ENCODE measurements around the gene AKR7A2. TPM values are rescaled to one million over a fixed set of nuclear protein-coding genes. Genes with fewer than 3 reads are reported as not detected.
"Not testable (repeated sequence)": the region's sequence is repeated elsewhere in the genome, so short reads cannot be mapped to it uniquely, and the experiment has no call there.

Gene AKR7A2
- total and polyA plus RNA-seq, 9 donors: 41.6 to 56.5 (median 46.0) TPM

DNA sequence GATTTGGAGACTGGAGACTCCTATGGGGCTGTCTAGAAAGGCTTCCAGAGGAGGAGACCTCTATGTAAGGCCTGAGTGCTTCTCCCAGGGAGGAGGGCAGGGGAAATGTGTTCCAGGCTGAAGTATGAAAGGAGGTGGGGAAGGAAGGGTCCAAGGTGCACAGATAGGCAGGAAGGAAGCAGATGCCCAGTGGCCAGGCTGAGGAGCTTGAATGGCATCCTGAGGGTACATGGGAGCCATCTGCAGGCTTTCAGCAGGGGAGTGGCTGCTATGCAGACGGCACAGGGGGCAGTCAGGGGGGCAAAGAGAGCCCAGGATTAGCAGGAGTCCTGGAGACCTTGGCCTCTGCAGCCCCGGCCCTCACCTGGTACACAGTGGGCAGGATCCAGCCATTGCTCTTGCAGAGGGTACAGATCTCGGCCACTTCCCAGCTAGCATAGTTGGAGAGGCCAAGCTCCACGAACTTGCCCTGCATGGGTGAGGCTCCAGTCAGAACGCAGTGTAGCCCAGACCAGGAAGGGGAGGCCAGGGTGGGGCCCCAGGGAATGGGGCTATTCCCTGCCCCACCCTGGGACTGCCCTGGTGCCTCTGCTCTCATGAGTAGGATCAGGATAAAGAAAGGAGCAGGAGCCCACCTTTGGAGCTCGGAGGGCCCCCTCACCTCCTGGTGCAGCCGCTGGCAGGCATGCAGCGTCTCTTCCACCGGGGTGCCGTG, 4.0 kb downstream of the AKR7A2 start:
- Histone ChIP-seq H3K4me3 (ENCODE audit: low read length) (no peak overlapping the region), H3K27me3 (ENCODE audit: control insufficient read depth, insufficient read depth, low read length) (no peaks in the 10 kb centered on the region), H3K27ac (ENCODE audit: low read length) (no peak overlapping the region), H3K9me3 (replicated peaks; ENCODE audit: control insufficient read depth, low read depth, low read length) (no peaks in the 10 kb centered on the region), H3K36me3 (ENCODE audit: control insufficient read depth, insufficient read depth, low read length) (peaks cover 55% of the 10 kb centered on the region), H3K4me1 (ENCODE audit: control insufficient read depth, insufficient read depth, low read length) (peaks cover 27% of the 10 kb centered on the region)
- no peak for DNase-seq
- WGBS (ENCODE audit: insufficient coverage): 89% methylated on average over 10 of the region's 10 CpGs

DNA sequence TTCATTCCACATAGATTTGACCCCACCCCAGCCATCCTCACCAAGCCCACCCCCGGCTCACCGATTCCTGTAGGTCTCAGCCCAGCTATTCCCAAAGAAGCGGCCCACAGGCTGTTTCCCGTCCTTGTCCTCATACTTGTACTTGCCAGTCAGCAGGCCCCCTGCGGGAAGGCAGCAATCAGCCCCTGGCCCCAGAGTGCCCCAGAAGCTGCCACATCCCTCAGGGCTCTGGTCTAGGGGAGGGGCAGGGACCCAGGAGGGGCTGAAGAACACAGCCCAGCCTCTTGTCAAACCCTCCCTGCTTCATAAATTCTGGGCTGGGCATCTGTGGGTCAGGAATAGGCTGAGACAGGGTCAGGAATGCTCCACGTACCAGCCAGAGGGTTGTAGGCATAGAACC, 5.0 kb downstream of the AKR7A2 start:
- 93% methylated on average over 6 of the region's 6 CpGs for WGBS (ENCODE audit: insufficient coverage)
- Histone ChIP-seq H3K4me1 (ENCODE audit: control insufficient read depth, insufficient read depth, low read length) (peaks cover 23% of the 10 kb centered on the region), H3K4me3 (ENCODE audit: low read length) (no peak overlapping the region), H3K36me3 (ENCODE audit: control insufficient read depth, insufficient read depth, low read length) (peaks cover 59% of the 10 kb centered on the region), H3K27me3 (ENCODE audit: control insufficient read depth, insufficient read depth, low read length) (no peaks in the 10 kb centered on the region), H3K27ac (ENCODE audit: low read length) (no peak overlapping the region), H3K9me3 (replicated peaks; ENCODE audit: control insufficient read depth, low read depth, low read length) (no peaks in the 10 kb centered on the region)
- DNase-seq: no peak

DNA sequence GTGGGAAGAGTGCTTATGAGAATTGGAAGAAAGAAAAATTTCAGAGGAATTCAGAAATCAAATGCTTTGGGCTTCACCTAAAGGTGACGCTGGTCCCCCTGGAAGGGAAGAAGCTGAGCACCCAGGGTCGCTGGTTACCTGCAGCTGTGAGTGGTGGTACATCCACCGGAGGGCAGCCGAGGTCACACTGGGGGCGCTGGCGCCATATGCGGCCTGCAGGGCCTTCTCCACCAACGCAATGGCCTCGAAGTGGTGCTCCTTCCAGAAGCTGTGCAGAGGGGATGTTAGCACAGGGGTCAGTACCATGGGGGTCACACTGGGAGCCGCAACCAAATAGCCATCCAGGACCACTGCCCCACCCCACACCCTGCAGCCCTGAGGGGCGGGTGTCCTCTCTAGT, 6.1 kb downstream of the AKR7A2 start:
- Histone ChIP-seq H3K36me3 (ENCODE audit: control insufficient read depth, insufficient read depth, low read length) (peaks cover 59% of the 10 kb centered on the region), H3K9me3 (replicated peaks; ENCODE audit: control insufficient read depth, low read depth, low read length) (no peaks in the 10 kb centered on the region), H3K27ac (ENCODE audit: low read length) (no peak overlapping the region), H3K4me3 (ENCODE audit: low read length) (no peak overlapping the region), H3K27me3 (ENCODE audit: control insufficient read depth, insufficient read depth, low read length) (no peaks in the 10 kb centered on the region), H3K4me1 (ENCODE audit: control insufficient read depth, insufficient read depth, low read length) (peaks cover 17% of the 10 kb centered on the region)
- WGBS (ENCODE audit: insufficient coverage): 96% methylated on average over 9 of the region's 11 CpGs
- DNase-seq: no peak

DNA sequence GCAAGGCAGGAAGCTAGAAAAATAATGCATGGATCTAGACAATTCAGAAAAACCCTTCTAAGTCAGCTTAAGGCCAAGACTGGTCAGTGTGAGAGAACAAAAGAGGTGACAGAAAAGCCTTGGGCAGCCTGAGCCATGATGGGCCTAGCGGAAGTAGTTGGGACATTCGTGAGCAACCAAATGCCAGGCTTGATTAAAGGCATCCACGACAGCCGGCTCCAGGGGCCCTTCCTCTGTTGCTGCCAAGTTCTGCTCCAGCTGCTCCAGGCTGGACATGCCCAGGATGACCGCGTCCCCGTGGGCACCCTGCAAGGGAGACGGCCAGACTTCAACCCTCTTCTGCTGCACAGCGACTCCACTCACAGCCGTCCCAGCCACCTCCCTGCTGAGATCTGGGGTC, 7.9 kb downstream of the AKR7A2 start:
- H3K27me3 ChIP-seq (ENCODE audit: control insufficient read depth, insufficient read depth, low read length); H3K9me3 ChIP-seq (replicated peaks; ENCODE audit: control insufficient read depth, low read depth, low read length); H3K4me3 ChIP-seq (ENCODE audit: low read length): not testable (repeated sequence)
- Histone ChIP-seq H3K36me3 (ENCODE audit: control insufficient read depth, insufficient read depth, low read length) (peaks cover 56% of the 10 kb centered on the region), H3K4me1 (ENCODE audit: control insufficient read depth, insufficient read depth, low read length) (peaks cover 12% of the 10 kb centered on the region), H3K27ac (ENCODE audit: low read length) (peak overlapping the region; percentile 72)
- 100% methylated on average over 1 of the region's 10 CpGs for WGBS (ENCODE audit: insufficient coverage)
- peak; percentile 60 for DNase-seq

DNA sequence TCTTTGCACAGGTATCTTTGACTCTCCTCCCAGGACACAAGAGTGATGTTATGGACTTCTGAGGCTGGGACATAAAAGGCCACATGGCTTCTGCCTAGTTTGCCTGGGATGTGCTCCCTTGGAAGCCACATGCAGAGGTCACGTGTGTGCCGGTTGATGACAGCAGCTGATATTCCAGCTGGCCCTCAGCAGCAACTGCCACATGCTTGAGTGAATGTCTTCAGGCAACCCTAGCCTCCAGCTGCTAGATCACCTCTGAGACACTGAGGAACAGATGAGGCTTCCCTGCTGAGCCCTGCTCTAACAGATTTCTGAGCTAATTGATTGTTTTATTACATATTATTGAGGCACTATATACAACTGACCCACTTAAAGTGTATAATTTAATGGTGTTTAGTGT, 11.7 kb downstream of the AKR7A2 start:
- no peak for DNase-seq
- peaks cover 12% of the 10 kb centered on the region for H3K4me1 ChIP-seq (ENCODE audit: control insufficient read depth, insufficient read depth, low read length)
- no peak overlapping the region for H3K4me3 ChIP-seq (ENCODE audit: low read length)
- no peak overlapping the region for H3K27ac ChIP-seq (ENCODE audit: low read length)
- peaks cover 5% of the 10 kb centered on the region for H3K9me3 ChIP-seq (replicated peaks; ENCODE audit: control insufficient read depth, low read depth, low read length)
- no peaks in the 10 kb centered on the region for H3K27me3 ChIP-seq (ENCODE audit: control insufficient read depth, insufficient read depth, low read length)
- peaks cover 23% of the 10 kb centered on the region for H3K36me3 ChIP-seq (ENCODE audit: control insufficient read depth, insufficient read depth, low read length)
- WGBS (ENCODE audit: insufficient coverage): no CpG with 5 or more reads among the region's 2 CpGs

DNA sequence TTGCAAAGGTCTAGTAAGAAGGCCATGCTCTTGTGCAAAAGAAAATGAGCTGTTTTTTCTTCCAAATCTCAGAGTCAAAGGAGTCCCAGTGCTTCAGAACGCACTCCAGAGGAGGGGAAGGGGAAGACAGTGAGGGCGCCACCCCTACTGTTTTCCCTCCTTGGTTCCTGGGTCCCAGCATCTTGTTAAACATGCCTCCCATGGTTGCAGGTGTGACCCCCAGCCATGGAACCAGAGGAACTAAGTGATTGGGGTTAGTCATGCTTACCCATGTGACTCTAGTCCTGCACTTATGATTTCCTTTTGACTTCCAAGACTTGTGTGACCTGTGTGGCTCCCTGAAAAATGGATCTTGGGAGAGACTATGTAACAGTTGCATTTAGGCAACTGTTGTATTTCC, 17.3 kb downstream of the AKR7A2 start:
- H3K36me3 ChIP-seq (ENCODE audit: control insufficient read depth, insufficient read depth, low read length): peaks cover 5% of the 10 kb centered on the region
- H3K27ac ChIP-seq (ENCODE audit: low read length): no peak overlapping the region
- no peak overlapping the region for H3K4me3 ChIP-seq (ENCODE audit: low read length)
- H3K9me3 ChIP-seq (replicated peaks; ENCODE audit: control insufficient read depth, low read depth, low read length): peaks cover 22% of the 10 kb centered on the region
- no peak for DNase-seq
- H3K27me3 ChIP-seq (ENCODE audit: control insufficient read depth, insufficient read depth, low read length): no peaks in the 10 kb centered on the region
- H3K4me1 ChIP-seq (ENCODE audit: control insufficient read depth, insufficient read depth, low read length): peaks cover 3% of the 10 kb centered on the region
- no CpG with 5 or more reads among the region's 2 CpGs for WGBS (ENCODE audit: insufficient coverage)

DNA sequence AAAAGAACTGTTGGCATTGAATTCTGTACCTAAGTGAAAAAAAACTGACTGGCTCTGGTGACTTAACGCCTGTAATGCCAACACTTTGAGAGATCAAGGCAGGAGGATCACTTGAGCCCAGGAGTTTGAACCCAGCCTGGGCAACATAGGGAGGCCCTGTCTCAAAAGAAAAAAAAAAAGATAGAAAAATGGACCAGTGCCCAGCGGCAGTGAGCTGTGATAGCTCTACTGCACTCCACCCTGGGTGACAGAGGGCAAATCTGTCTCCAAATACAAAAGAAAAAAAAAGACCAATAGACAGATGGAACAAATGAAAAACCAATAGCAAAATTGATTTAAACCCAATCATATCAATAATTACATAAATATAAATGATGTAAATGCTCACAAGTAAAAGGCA, 22.7 kb downstream of the AKR7A2 start:
- H3K27ac ChIP-seq (ENCODE audit: low read length): no peak overlapping the region
- peaks cover 2% of the 10 kb centered on the region for H3K36me3 ChIP-seq (ENCODE audit: control insufficient read depth, insufficient read depth, low read length)
- H3K9me3 ChIP-seq (replicated peaks; ENCODE audit: control insufficient read depth, low read depth, low read length): peaks cover 7% of the 10 kb centered on the region
- H3K27me3 ChIP-seq (ENCODE audit: control insufficient read depth, insufficient read depth, low read length): peaks cover 3% of the 10 kb centered on the region
- peaks cover 8% of the 10 kb centered on the region for H3K4me1 ChIP-seq (ENCODE audit: control insufficient read depth, insufficient read depth, low read length)
- WGBS (ENCODE audit: insufficient coverage): 27% methylated on average over 1 of the region's 2 CpGs
- peak overlapping the region; percentile 43 for H3K4me3 ChIP-seq (ENCODE audit: low read length)
- no peak for DNase-seq

DNA sequence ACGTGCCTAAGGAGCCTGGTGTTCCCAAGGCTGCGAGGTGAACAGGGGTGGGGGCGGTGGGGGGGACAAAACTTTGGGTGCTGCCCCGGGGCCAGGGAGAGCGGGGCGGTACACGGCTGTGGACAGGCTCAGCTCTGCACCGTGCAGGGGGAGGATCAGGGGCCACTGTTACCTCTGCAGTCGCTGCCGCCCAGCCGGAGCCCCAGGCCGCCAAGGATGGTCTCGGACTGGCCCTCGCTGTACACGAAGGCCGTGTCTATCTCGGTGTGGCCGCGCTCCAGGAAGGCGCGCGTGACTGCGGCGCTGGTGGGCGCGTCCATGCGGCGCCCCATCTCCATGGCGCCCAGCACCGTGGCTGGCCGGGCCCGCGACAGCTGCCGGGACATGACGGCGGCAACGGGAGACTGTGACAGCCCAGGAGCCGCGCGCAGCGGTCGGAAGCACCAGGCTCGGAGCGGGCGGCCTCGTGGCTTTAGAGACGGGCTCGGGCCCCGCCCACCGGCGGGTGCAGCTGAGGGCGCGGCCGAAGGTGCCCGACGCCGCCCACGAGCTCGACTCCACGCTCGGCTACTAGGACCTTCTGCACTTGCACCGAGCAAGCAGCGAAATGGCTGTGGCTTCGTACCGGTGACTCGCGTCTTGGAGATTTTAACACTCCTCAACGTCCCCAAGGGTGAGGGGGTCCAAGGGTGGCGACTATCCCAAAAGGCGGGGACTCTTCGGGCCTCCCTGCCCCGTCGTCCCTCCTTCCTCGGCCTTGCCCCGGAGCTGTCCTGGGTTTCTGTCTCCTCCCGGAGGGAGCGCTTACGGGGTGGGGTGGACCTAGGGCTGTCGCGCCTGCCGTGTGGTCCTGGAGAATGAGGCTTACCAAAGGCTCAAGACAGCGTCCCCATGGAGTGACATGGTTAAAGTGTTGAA, 23.4 kb downstream of the AKR7A2 start, which contains the start of gene AKR7A3:
Gene AKR7A3 (minus strand): TSS at position 447 of the 918 bp plus-strand sequence. CDS start 61 bp downstream, at position 386.
- DNase-seq: peak; percentile 33
- not testable (repeated sequence) for H3K27ac ChIP-seq (ENCODE audit: low read length)

DNA sequence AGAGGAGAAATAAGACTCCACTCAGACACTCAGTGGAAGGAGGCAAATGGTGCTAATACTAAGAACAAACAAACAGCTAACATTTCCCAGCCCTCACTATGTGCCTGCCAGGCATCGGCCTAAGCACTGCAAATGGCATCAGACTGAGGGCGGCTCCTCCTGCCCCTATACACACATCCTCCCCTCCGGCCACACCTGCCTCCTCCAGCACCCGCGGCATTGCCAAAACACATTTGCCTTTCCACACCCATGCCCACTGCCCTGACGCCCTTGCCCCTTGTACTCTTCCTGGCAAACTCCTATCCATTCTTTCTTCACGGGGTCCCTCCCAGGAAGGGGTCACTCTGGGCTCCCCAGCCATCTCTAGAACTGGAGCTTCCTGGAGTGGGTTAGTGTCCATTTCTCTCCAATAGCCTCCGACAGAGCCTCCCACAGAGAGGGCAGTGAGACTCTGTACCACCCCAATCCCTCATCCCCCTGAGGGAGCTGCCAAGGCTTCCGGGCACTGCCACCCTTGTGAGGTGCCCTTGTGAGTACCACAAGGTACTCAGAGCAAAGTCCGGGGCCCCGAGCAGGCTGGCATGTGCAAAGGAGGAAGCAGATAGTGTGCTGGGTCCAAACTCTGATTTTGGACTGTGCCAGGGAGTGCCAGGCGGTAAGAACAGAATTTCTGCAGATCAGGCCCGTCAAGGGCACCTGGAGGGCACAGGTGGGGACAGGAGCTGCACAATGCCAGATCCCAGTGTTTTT, 24.3 kb downstream of the AKR7A2 start:
- Histone ChIP-seq H3K4me1 (ENCODE audit: control insufficient read depth, insufficient read depth, low read length) (peaks cover 8% of the 10 kb centered on the region), H3K4me3 (ENCODE audit: low read length) (no peak overlapping the region), H3K27ac (ENCODE audit: low read length) (no peak overlapping the region), H3K36me3 (ENCODE audit: control insufficient read depth, insufficient read depth, low read length) (peaks cover 8% of the 10 kb centered on the region), H3K27me3 (ENCODE audit: control insufficient read depth, insufficient read depth, low read length) (peaks cover 3% of the 10 kb centered on the region), H3K9me3 (replicated peaks; ENCODE audit: control insufficient read depth, low read depth, low read length) (no peaks in the 10 kb centered on the region)
- WGBS (ENCODE audit: insufficient coverage): 92% methylated on average over 8 of the region's 13 CpGs
- DNase-seq: no peak

More for the DNA sequence above, 23.4 kb downstream of the AKR7A2 start, which contains the start of gene AKR7A3:
- H3K36me3 ChIP-seq (ENCODE audit: control insufficient read depth, insufficient read depth, low read length); H3K9me3 ChIP-seq (replicated peaks; ENCODE audit: control insufficient read depth, low read depth, low read length); H3K4me1 ChIP-seq (ENCODE audit: control insufficient read depth, insufficient read depth, low read length); H3K27me3 ChIP-seq (ENCODE audit: control insufficient read depth, insufficient read depth, low read length): not testable (repeated sequence)
- H3K4me3 ChIP-seq (ENCODE audit: low read length): peak within 1 kb of the TSS; percentile 43
- 10% methylated on average over 55 of the region's 82 CpGs for WGBS (ENCODE audit: insufficient coverage)

DNA sequence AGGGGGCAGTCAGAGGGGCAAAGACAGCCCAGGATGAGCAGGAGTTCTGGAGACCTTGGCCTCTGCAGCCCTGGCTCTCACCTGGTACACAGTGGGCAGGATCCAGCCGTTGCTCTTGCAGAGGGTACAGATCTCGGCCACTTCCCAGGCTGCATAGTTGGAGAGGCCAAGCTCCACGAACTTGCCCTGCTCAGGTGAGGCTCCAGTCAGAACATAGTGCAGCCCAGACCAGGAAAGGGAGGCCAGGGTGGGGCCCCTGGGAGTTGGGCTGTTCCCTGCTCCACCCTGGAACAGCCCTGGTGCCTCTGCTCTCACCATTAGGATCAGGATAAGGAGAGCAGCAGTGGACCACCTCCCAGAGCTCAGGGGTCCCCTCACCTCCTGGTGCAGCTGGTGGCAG, 26.1 kb downstream of the AKR7A2 start:
- 69% methylated on average over 3 of the region's 3 CpGs for WGBS (ENCODE audit: insufficient coverage)
- DNase-seq; H3K27ac ChIP-seq (ENCODE audit: low read length); H3K27me3 ChIP-seq (ENCODE audit: control insufficient read depth, insufficient read depth, low read length); H3K4me3 ChIP-seq (ENCODE audit: low read length); H3K4me1 ChIP-seq (ENCODE audit: control insufficient read depth, insufficient read depth, low read length); H3K9me3 ChIP-seq (replicated peaks; ENCODE audit: control insufficient read depth, low read depth, low read length): not testable (repeated sequence)
- peaks cover 10% of the 10 kb centered on the region for H3K36me3 ChIP-seq (ENCODE audit: control insufficient read depth, insufficient read depth, low read length)

All from muscle of leg (tissue), 11 donors.